ENCODE data around the gene SAMD11.
A peak's percentile ranks its signal among the peaks of the same experiment; 100 is the strongest.

DNA sequence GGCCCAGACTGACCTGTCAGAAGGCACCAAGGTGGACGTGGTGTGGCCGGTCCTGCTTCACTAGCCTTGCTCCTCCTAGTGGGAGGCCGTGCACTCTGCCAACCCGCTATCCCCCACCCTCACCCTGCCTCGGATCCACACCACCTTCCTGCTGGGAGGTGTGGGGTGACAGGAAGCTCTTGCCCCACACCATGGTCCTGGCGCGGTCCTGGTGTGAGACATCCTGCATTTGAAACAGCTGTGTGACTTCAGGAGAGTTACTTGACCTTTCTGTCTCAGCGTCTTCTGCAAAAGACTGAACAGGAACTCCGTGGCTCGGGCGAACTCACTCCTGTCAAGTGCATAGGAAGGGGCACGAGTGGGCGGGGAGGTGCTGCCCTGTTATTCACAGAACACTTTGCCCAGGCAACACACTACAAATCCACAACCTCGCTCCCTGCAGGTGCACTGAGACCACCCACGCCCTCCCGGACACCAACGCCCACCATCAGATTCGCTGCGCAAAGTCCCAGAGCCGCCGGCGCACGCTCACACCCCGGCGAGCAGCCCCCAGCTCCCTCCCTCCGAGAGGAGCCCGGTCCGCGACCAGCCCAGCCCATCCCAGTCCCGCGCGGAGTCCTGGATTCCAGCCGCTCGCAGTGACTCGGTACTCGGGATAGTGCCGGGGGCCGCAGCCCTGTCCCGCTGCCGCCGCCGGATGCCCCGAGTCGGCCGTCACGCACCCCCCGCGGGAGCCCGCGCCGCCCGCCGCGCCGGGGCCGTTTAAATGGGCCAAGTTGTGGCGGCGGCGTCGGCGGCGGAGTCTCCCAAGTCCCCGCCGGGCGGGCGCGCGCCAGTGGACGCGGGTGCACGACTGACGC, at the start of gene SAMD11:
- peak; percentile 83 for TF ChIP-seq EZH2 (IDR thresholded peaks at IDR 0.05; ENCODE audit: borderline replicate concordance, low read length)
- TF ChIP-seq, protein P1, sequence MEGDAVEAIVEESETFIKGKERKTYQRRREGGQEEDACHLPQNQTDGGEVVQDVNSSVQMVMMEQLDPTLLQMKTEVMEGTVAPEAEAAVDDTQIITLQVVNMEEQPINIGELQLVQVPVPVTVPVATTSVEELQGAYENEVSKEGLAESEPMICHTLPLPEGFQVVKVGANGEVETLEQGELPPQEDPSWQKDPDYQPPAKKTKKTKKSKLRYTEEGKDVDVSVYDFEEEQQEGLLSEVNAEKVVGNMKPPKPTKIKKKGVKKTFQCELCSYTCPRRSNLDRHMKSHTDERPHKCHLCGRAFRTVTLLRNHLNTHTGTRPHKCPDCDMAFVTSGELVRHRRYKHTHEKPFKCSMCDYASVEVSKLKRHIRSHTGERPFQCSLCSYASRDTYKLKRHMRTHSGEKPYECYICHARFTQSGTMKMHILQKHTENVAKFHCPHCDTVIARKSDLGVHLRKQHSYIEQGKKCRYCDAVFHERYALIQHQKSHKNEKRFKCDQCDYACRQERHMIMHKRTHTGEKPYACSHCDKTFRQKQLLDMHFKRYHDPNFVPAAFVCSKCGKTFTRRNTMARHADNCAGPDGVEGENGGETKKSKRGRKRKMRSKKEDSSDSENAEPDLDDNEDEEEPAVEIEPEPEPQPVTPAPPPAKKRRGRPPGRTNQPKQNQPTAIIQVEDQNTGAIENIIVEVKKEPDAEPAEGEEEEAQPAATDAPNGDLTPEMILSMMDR (conservative IDR thresholded peaks at IDR 0.05 in 1 of 2, IDR thresholded peaks at IDR 0.05 in 1 of 2; ENCODE audit: extremely low read depth in 1 of 2, insufficient read depth in 1 of 2, low read depth in 1 of 2, low read length in 2 of 2) = no peak

Data from mammary epithelial cell (primary cell).